Mesothelial cell of epicardium (in vitro differentiated cells): Measurements from ENCODE around the gene LRRC4B. TPM values are rescaled to one million over a fixed set of nuclear protein-coding genes. Genes with fewer than 3 reads are reported as not detected.

ENCODE experiments used
- DNase-seq, 2 experiments: peaks; one replicate each; pipeline ENCODE4 v3.0.0; 2021; ENCODE audit warnings: low spot score in 2 of 2; ENCODE audit not compliant: unreplicated experiment in 2 of 2
- H3K27ac Mint-ChIP-seq: 2 replicates; pipeline ENCODE4 v1.8.0; 2021; ENCODE audit warnings: mixed read lengths
- H3K27me3 Mint-ChIP-seq: 2 replicates; pipeline ENCODE4 v1.8.0; 2021; ENCODE audit warnings: low read depth, mixed read lengths
- H3K36me3 Mint-ChIP-seq: 2 replicates; pipeline ENCODE4 v1.8.0; 2021; ENCODE audit warnings: mixed read lengths
- H3K4me1 Mint-ChIP-seq: 2 replicates; pipeline ENCODE4 v1.8.0; 2021; ENCODE audit warnings: mixed read lengths
- H3K4me3 Mint-ChIP-seq: 2 replicates; pipeline ENCODE4 v1.8.0; 2021; ENCODE audit warnings: mild to moderate bottlenecking, moderate library complexity, mixed read lengths
- H3K9me3 Mint-ChIP-seq: 2 replicates; pipeline ENCODE4 v1.8.0; 2021; ENCODE audit warnings: mixed read lengths
- CTCF ChIP-seq: fragments of 200-600 bp; sonication (generic); IDR thresholded peaks from one replicate; pipeline ENCODE4 v1.5.0; 2021; ENCODE audit warnings: antibody characterized with exemption; ENCODE audit not compliant: unreplicated experiment
- total RNA-seq: library from RNA; stranded (reverse); gene quantifications from 3 replicates; pipeline ENCODE4 v1.2.1, GENCODE V29; 2021

Gene LRRC4B
- total RNA-seq, 1 donor from 2014 or later: 16.3 TPM

DNA sequence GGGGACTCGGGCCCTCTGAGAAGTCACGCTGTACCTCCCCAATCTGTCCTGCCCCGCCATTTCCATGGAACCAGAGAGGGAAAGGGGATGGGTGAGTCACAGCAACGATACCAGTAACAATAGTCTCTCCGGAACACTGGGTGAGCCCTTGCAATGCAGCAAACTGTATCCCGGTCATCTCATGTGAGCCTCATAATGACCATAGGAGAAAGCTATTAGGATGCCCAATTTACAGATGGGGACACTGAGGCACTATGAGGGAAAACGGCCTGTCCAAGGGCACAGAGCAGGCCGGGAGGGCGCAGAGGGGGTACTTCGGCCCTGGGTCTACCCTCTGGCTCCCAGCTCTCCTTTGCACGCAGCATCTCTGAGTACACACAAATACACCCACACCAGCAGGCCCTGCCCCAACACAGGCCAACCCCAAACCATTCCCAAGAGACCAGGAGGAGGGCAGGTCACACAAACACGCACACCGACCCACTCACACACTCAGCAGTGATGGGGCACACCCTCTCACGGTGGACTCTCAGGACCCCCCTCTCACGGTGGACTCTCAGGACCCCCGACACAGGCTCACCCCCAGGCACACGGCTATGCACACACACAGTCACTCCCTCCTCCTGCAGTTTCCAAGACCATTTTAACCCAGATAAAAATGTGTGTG, 18.2 kb downstream of the LRRC4B start:
- H3K4me1 Mint-ChIP-seq: peaks cover 10% of the 10 kb centered on the region

GRCh38 chr19:50549059-50549926, 18.9 kb downstream of the LRRC4B start:
- DNase-seq: no peak
- no peak for TF ChIP-seq CTCF
- Mint-ChIP-seq H3K9me3 (no peaks in the 10 kb centered on the region), H3K27ac (no peak overlapping the region), H3K4me1 (peaks cover 10% of the 10 kb centered on the region), H3K27me3 (peaks cover 67% of the 10 kb centered on the region), H3K36me3 (no peaks in the 10 kb centered on the region), H3K4me3 (no peak overlapping the region)

More for the DNA sequence above, 18.2 kb downstream of the LRRC4B start:
- peak overlapping the region; percentile 70 for H3K4me3 Mint-ChIP-seq
- no peak for DNase-seq
- H3K27me3 Mint-ChIP-seq: peaks cover 75% of the 10 kb centered on the region
- H3K9me3 Mint-ChIP-seq: no peaks in the 10 kb centered on the region
- H3K27ac Mint-ChIP-seq: no peak overlapping the region
- no peaks in the 10 kb centered on the region for H3K36me3 Mint-ChIP-seq
- no peak for TF ChIP-seq CTCF

DNA sequence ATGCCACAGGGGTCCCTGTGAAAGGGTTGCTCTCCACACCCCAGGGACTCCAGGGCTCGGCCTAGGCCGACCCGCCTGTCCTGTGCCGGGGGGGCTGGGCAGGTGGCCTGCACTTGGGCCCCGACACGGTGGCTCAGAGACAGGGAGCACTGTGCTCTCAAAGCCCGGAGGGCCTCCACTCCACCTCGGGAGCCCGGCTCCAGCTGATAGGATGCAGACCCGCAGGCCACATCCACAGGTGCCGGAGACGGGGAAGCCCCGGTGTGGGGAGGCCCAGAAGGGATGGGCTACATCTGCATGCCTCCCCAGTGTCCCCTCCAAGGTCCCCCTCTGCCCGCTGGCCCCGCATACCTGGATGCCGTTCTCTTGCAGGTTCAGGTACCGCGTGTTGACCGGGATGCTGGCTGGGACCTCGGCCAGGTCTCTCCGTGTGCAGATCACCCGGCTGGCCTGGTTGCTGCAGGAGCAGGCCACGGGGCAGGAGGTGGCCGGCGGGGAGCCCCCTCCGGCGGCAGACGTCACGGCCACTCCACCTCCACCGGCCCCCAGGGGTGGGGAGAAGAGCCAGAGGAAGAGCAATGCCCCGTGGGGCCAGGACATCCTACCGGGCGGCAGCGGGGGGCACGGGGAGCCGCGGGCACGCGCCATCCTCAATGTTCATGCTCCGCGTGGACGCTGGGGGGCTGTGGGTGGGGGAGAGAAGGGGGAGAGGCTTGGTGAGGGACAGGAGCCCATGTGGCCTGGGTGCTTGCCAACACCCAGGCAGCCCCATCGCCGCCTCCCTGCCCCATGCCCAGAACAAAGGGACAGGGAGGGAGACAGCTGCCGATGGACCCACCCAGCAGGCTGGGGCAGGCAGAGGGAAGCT, 19.8 kb downstream of the LRRC4B start:
- peaks cover 10% of the 10 kb centered on the region for H3K4me1 Mint-ChIP-seq
- no peaks in the 10 kb centered on the region for H3K9me3 Mint-ChIP-seq
- no peak for DNase-seq
- peaks cover 60% of the 10 kb centered on the region for H3K27me3 Mint-ChIP-seq
- TF ChIP-seq CTCF: no peak
- no peak overlapping the region for H3K4me3 Mint-ChIP-seq
- no peak overlapping the region for H3K27ac Mint-ChIP-seq
- no peaks in the 10 kb centered on the region for H3K36me3 Mint-ChIP-seq

GRCh38 chr19:50547385-50548190, 20.6 kb downstream of the LRRC4B start:
- Mint-ChIP-seq H3K36me3 (no peaks in the 10 kb centered on the region), H3K4me1 (peaks cover 10% of the 10 kb centered on the region), H3K4me3 (no peak overlapping the region), H3K9me3 (no peaks in the 10 kb centered on the region), H3K27me3 (peaks cover 51% of the 10 kb centered on the region), H3K27ac (no peak overlapping the region)
- TF ChIP-seq CTCF: no peak
- DNase-seq: no peak
